HepG2 (cell line): ENCODE measurements around the gene SLIT3. TPM values are rescaled to one million over a fixed set of nuclear protein-coding genes. Genes with fewer than 3 reads are reported as not detected.

Experiments used
- ARHGAP35 ChIP-seq: sonication (generic); formaldehyde crosslinking; IDR thresholded peaks from 2 replicates; pipeline ENCODE4 v1.9.0; 2022; ENCODE audit warnings: mild to moderate bottlenecking, inconsistent platforms, moderate library complexity, missing genetic modification reagents, borderline replicate concordance
- GLI4 ChIP-seq: sonication (generic); formaldehyde crosslinking; IDR thresholded peaks from 2 replicates; pipeline ENCODE4 v1.5.1; 2020; ENCODE audit warnings: missing genetic modification reagents, mild to moderate bottlenecking, moderate library complexity, borderline replicate concordance
- MIER2 ChIP-seq: IDR thresholded peaks from 2 replicates; pipeline ENCODE4 v1.6.1; 2016; ENCODE audit warnings: missing biosample characterization, missing genetic modification reagents
- REL ChIP-seq: sonication (generic); formaldehyde crosslinking; conservative IDR thresholded peaks from 2 replicates; pipeline ENCODE4 v1.8.0; 2022; ENCODE audit warnings: mild to moderate bottlenecking, missing genetic modification reagents, moderate library complexity
- ZFP36L1 ChIP-seq: sonication (generic); formaldehyde crosslinking; IDR thresholded peaks from 2 replicates; pipeline ENCODE4 v1.8.0; 2022; ENCODE audit warnings: mild to moderate bottlenecking, missing genetic modification reagents, moderate library complexity
- ZNF12 ChIP-seq: sonication (generic); formaldehyde crosslinking; IDR thresholded peaks from 2 replicates; pipeline ENCODE4 v1.5.0; 2020; ENCODE audit warnings: missing genetic modification reagents
- polyA plus RNA-seq, 8 experiments: library from polyadenylated mRNA; depleted of rRNA in 3 of 8; stranded (reverse) in 7 of 8; unstranded in 1 of 8; fragments of >200 nt; fragmentation: Illumina TruSeq in 4 of 8; extraction: Trizol in 4 of 8; gene quantifications; 2 replicates each; pipeline versions ENCODE4 v1.2.1 to v1.2.3, GENCODE V29; 2011 to 2016; ENCODE audit warnings: low read depth in 4 of 8, missing spikeins in 1 of 8, mixed read lengths in 1 of 8; ENCODE audit not compliant: insufficient read depth in 1 of 8
- total RNA-seq, 5 experiments: library from RNA; depleted of rRNA; stranded (reverse); fragments of >200 nt; fragmentation: Illumina TruSeq; extraction: Trizol; gene quantifications; 2 replicates each; pipeline ENCODE4 v1.2.3, GENCODE V29; 2016; ENCODE audit warnings: low read depth in 1 of 5
- TF ChIP-seq, protein P1 (sequence below): sonication (generic); formaldehyde crosslinking; IDR thresholded peaks from 2 replicates; pipeline ENCODE4 v1.8.1; 2022; ENCODE audit warnings: low read depth, mild to moderate bottlenecking, missing genetic modification reagents
- TF ChIP-seq, protein P2 (sequence below): sonication (generic); formaldehyde crosslinking; IDR thresholded peaks from 2 replicates; pipeline ENCODE4 v1.5.1; 2020; ENCODE audit warnings: mild to moderate bottlenecking, missing genetic modification reagents
- TF ChIP-seq, protein P3 (sequence below): sonication (generic); formaldehyde crosslinking; IDR thresholded peaks from 2 replicates; pipeline ENCODE4 v1.4.0; 2020; ENCODE audit warnings: missing genetic modification reagents

The SLIT3 gene
- total and polyA plus RNA-seq, 2 of the 13 experiments (the other 11 are each of a cell fraction or from before 2014, with no cell fraction given) = not detected

DNA sequence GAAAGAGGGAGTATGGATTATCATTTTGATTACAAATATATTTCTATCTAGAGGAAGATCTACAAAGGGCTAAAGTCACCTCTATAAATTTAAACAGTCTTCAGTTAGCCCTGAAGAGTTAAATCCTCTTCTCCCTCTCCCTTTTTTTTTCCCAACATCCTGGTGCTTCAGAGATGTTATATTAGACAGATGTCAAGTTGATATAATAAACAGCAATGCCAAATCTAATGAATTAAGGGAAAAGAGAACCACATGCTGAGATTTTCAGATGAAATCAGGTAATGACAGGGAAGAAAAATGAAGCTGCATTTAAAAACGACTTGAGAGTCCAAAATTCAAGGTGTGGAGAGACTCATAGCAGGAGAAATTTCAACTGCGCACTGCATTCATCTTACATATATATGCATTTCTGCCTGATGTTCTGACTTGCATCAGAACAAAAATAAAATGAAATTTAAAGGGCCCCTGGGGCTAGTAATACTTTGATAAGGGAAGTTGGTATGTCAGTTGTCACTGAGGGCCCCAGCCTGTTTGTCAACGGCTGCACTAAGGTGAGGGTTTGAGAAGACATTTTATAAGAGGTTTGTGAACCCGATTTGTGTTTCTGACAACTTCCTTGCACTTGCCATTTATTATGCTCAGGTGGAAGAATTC is 382.9 kb downstream of the SLIT3 start (continued):
- TF ChIP-seq, protein P1, sequence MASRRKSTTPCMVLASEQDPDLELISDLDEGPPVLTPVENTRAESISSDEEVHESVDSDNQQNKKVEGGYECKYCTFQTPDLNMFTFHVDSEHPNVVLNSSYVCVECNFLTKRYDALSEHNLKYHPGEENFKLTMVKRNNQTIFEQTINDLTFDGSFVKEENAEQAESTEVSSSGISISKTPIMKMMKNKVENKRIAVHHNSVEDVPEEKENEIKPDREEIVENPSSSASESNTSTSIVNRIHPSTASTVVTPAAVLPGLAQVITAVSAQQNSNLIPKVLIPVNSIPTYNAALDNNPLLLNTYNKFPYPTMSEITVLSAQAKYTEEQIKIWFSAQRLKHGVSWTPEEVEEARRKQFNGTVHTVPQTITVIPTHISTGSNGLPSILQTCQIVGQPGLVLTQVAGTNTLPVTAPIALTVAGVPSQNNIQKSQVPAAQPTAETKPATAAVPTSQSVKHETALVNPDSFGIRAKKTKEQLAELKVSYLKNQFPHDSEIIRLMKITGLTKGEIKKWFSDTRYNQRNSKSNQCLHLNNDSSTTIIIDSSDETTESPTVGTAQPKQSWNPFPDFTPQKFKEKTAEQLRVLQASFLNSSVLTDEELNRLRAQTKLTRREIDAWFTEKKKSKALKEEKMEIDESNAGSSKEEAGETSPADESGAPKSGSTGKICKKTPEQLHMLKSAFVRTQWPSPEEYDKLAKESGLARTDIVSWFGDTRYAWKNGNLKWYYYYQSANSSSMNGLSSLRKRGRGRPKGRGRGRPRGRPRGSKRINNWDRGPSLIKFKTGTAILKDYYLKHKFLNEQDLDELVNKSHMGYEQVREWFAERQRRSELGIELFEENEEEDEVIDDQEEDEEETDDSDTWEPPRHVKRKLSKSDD = no peak
- no peak for TF ChIP-seq GLI4 (CRISPR knock-in tag)
- TF ChIP-seq REL (CRISPR knock-in tag) = no peak
- TF ChIP-seq ARHGAP35 (CRISPR knock-in tag) = no peak
- TF ChIP-seq MIER2 (CRISPR knock-in tag) = no peak
- TF ChIP-seq, protein P2, sequence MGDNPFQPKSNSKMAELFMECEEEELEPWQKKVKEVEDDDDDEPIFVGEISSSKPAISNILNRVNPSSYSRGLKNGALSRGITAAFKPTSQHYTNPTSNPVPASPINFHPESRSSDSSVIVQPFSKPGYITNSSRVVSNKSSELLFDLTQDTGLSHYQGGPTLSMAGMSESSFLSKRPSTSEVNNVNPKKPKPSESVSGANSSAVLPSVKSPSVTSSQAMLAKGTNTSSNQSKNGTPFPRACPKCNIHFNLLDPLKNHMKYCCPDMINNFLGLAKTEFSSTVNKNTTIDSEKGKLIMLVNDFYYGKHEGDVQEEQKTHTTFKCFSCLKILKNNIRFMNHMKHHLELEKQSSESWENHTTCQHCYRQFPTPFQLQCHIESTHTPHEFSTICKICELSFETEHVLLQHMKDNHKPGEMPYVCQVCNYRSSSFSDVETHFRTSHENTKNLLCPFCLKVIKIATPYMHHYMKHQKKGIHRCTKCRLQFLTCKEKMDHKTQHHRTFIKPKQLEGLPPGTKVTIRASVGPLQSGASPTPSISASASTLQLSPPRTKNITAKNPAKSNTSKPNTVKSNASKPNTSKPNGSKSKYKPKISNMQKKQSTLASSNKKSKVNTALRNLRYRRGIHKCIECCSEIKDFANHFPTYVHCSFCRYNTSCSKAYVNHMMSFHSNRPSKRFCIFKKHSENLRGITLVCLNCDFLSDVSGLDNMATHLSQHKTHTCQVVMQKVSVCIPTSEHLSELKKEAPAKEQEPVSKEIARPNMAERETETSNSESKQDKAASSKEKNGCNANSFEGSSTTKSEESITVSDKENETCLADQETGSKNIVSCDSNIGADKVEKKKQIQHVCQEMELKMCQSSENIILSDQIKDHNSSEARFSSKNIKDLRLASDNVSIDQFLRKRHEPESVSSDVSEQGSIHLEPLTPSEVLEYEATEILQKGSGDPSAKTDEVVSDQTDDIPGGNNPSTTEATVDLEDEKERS (CRISPR knock-in tag) = no peak
- TF ChIP-seq, protein P3, sequence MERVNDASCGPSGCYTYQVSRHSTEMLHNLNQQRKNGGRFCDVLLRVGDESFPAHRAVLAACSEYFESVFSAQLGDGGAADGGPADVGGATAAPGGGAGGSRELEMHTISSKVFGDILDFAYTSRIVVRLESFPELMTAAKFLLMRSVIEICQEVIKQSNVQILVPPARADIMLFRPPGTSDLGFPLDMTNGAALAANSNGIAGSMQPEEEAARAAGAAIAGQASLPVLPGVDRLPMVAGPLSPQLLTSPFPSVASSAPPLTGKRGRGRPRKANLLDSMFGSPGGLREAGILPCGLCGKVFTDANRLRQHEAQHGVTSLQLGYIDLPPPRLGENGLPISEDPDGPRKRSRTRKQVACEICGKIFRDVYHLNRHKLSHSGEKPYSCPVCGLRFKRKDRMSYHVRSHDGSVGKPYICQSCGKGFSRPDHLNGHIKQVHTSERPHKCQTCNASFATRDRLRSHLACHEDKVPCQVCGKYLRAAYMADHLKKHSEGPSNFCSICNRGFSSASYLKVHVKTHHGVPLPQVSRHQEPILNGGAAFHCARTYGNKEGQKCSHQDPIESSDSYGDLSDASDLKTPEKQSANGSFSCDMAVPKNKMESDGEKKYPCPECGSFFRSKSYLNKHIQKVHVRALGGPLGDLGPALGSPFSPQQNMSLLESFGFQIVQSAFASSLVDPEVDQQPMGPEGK (CRISPR knock-in tag) = no peak
- TF ChIP-seq ZFP36L1 (CRISPR knock-in tag) = no peak
- no peak for TF ChIP-seq ZNF12 (CRISPR knock-in tag)
- TF ChIP-seq, all 625 proteins: peak for 0
